ENCODE measurements around the gene MPHOSPH10.
"Not testable (repeated sequence)": the region's sequence is repeated elsewhere in the genome, so short reads cannot be mapped to it uniquely, and the experiment has no call there.

The MPHOSPH10 gene

DNA sequence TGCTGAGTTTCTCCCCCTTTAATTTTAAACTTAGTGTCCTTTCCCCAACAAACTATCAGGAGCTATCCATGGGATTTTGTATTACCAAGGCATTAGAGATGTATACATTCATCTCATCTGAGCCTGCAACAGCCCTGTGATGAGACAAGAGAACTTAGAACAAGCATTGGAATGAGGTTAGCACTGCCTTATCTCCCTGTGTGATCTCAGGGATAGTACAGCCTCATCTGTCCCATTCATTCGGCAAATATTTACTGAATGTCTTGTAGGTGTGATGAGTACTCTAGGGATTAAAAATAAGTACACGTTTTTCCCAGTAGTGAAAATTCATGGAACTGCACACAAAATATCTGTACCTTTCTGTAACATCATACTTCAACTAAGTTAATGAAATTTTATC lies 50.9 kb downstream of the MPHOSPH10 start:
- no peak for DNase-seq

DNA sequence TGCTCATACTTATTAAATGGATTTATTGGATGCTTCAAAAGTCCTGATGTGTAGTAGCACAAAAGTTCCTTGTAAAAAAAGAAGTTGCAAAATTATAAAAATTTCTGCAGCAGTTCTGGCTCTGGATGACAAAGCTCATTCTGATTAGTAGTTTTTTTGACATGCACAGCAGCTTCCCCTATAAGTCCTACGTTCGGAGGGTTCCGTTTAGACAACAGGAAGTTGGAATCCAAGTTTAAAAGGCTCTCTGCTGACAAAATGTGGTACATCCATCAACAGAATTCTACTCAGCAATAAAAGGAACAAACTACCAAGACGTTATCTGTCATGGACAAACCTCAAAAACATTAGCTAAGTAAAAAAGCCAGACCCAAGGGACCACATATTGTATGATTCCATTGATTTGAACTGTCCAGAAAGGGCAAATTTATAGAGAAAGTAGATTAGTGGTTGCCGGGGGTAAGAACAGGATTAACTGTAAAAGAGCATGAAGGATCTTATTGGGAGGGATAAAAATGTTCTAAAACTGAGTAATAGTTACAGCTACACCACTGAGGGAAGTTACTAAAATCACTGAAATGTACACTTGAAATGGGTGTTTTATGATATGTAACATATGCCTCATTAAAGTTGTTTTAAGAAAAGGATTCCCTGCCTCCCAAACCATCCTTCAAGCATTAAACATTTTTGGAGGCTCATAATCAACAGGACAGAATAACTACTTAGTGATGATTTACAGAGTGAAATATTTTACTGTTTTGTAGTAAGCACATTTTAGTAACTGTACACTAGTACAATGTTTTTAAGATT lies 53.1 kb downstream of the MPHOSPH10 start:
- not testable (repeated sequence) for DNase-seq

DNA sequence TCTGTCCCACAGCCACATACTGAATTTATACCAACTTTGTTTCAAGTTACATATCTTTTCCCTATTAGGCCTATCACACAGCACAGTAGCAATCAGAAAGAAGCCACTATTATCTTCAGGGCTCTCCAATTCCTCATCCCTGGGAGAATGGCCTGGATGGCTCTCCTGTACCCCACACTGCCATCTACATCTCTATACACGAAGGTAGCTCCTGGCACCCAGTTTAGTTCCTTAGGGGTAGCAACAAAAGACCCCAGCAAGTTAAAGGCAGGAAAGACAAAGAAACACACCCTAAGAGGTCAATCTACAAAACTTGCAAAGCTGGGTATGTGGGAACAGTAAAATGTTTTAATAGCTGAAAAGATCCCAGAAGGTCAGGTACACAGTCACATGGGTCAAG lies 56.5 kb downstream of the MPHOSPH10 start:
- DNase-seq: no peak

DNA sequence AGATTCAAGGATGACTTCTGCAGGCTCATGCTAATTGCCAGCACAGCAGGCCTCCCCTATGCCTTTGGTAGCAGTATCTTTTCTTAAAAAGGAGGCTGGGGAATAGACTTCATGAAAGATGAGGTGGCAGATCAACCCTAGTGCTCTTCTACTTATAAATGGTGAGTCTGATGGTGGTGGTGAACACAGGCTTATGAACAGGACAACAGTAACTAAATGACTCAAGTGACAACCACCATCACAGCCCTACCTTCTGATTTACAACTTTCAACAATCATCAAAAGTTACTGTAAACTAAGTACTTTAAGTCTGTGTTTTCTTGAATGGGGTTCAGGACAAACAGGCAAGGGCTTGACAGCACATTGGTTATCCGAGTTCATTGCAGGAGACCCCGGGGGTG lies 57.2 kb downstream of the MPHOSPH10 start:
- DNase-seq: no peak

DNA sequence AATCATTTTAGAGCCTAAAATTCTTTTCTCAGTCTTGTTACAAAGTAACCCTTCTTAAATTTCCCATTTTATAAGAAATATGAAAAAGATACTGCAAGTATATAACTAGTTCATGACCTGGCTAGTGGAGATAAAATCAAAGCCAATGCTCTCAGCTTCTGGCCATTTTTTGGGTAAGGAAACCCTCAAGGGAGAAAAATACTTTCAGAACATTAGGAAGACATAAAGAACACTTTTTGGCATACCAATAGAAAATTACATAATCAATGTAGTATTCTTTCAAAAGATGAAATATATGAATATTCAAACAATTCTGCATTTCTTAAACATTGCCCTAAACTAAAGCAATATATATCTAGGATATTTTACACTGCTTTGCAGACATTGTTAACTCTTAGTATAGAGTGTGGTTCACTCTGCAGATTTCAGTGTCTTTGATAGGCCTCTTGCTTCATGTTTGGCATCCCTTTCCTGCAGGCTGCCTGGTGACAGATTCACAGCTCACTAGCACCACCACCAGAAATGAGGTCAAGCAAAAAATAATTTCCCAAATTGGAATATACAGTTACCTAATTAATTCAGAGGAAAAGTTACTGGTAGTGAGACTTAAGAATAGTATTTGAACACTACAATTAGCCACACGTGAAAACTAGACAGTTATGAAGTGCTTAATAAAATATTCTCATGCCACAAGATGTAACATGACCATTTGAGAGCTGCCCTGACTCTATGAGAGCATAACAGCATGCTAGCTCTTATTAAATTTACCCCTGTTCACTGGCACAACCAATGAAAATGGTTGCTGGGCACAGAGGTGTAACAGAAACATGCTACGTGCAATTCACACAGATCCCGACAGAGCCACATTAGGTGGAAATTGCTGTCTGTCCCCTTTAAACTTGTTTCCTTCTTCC lies 60.5 kb downstream of the MPHOSPH10 start:
- no peak for DNase-seq

DNA sequence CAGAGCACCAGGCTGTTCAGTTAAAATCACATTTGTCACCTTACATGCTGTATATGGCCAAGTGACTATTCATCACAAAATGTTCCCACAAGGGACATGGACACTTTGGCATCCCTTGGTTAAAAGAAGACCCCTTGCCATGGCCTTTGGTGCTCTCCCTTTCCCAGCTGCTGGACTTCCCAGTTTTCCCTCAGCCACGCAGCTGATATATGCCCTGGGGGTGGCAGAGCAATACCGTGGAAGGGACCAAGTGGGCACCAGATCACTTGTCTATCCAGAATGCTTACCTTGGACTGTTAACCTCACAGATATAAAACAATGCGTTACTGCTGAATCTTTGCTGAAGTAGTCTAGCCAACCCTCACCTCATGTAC lies 61.1 kb downstream of the MPHOSPH10 start:
- DNase-seq: no peak

All from NCI-H226 (cell line).